Fibroblast of skin of back (primary cell): ENCODE results near the gene WDFY3.
A peak's percentile ranks its signal among the peaks of the same experiment; 100 is the strongest.

ENCODE experiments used
- DNase-seq: peaks from one replicate; pipeline ENCODE4 v3.0.0-alpha.2; 2013

Gene WDFY3

GRCh38 chr4:84912741-84913140, 53.7 kb downstream of the WDFY3 start:
- no peak for DNase-seq

DNA sequence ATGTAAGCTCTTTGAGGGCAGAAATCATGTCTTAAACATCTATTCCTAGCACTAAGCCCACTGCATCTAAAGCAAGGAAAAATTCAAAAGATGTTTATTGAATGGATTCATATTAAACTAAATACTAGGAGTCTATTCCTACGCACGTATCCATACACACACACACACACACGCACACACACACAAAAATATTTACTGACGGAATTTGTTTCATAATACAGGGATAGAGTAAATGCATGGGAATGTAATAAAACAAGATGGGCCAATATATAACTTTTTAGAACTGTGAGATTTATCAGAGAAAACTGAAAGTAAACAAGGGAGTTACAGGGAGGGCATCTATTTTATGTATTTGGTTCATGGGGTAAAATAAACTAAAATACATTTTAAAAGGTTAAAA, 57.6 kb downstream of the WDFY3 start:
- no peak for DNase-seq

GRCh38 chr4:84907145-84907544, 59.3 kb downstream of the WDFY3 start:
- DNase-seq, result no peak

DNA sequence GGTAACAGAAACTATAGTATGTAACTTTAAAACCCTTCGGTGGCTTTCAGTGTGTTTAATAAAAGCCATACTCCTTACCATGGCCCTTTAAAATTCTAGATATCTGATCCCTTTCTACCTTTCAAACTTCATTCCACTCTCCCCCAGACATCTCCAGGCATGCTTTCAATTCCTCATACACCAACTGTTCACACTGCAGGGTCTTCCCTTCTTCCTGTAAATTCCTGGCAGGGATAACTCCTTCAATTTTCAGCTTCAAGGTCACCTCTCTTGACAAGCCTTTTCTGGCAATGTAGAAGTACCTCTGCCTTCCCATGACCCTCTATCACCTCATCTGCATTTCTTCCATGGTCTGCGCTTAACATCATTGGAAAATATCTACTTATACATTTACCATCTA, 60.8 kb downstream of the WDFY3 start:
- DNase-seq, result no peak

- no peak for DNase-seq
Measured at GRCh38 chr4:84901740-84902281, 64.7 kb downstream of the WDFY3 start.

DNA sequence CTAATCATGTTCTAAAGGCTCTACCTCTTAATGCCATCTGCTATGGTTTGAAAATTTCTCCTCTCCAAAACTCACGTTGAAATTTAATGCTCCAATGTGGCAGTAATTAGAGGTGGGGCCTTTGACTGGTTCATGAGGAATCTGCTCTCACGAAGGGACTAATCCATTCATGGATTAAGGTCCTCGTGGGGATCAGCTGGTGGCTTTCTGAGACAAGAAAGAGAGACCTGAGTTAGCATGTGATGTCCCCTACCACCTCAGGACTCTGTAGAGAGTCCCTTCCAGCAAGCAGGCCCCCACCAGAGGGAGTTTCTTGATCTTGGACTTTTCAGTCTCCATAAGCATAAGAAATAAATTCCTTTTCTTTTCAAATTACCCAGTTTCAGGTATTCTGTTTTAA, 65.3 kb downstream of the WDFY3 start:
- no peak for DNase-seq

DNA sequence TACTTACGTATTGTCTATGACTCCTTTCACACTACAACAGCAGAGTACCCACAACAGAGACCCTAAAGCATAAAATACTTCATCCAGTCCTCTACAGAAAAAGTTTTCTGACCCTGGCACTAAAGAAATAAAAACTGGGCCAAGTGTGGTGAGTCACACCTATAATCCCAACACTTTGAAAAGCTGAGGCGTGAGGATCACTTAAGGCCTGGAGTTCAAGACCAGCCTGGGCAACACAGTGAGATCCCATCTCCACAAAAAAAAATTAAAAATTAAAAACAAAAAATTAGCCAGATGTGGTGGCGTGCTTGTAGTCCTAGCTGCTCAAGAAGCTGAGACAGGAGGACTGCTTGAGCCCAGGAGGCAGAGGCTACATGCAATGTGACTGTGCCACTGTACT, 66.9 kb downstream of the WDFY3 start:
- DNase-seq, result no peak

GRCh38 chr4:84897516-84897915, 69.0 kb downstream of the WDFY3 start:
- no peak for DNase-seq

- DNase-seq, result no peak
Measured at GRCh38 chr4:84895283-84895682, 71.2 kb downstream of the WDFY3 start.

DNA sequence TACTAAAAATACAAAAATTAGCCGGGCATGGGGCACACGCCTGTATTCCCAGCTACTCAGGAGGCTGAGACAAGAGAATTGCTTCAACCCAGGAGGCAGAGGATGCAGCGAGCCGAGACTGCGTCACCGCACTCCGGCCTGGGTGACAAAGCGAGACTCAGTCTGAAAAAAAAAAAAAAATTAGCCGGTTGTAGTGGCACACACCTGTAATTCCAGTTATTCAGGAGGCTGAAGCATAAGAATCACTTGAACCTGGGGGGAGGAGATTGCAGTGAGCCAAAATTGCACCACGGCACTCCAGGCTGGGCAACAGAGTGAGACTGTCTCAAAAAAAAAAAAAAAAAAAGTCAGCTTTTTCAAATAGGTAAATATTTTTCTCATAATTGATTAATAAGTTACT, 71.9 kb downstream of the WDFY3 start:
- DNase-seq, result no peak

DNA sequence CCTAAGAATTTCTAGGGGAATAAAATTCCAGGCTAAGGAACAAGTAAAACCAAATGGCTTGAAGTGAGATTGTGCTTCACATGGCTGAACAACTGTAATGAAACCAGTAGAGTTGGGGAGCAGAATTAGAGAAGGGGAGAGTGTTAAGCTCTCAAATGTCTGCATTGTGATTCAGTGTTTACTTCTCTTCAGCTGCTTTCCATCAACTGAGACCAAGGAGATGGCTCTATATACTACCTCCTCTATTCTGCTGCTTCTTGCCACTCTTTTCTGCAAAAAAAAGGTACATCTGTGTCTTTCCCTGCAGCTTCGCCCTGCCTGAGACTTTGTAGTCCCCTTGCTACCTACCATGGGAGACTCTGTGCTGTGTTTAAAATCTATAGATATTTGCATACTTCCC, 73.5 kb downstream of the WDFY3 start:
- DNase-seq, result no peak

DNA sequence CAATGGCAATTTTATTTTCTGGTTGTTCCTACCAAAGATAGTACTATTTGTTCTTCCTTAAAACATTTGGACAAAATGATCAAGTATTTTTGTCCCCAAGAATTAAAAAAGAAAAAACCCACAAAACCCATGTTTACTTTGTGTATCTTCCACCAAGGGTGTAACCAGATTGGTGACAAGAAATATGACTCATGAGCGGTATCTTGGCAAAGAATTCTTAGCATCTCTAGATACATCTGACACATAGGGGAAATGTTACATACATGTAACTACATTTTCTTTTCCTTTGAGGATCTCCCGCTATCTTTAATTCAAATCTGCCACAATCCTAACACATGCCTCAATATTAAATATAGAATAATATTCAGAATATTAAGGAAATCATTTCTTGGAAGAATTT, 78.7 kb downstream of the WDFY3 start:
- peak; percentile 83 for DNase-seq

DNA sequence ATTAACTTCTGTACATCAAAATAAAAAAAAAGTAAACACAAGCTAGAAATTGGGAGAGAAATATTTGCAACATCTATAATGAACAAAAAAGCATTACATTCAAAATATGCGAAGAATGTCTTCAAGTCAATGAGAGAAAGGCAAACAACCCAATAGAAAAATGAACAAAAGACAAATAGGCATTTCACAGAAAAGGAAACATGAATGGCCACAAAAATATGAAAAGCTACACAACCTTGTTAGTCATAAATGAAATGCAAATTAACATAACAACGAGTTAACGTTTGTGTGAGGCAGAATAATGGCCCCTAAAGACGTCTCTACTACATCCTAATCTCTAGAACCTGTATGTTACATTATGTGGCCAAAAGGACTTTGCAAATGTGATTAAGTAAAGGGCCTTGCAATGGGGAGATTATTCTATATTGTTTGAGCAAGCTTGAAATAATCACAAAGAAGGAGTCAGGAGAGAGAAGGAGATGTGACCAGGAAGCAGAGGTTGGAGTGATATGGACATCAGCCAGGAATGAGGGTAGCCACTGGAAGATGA, 86.8 kb downstream of the WDFY3 start:
- DNase-seq, result peak; percentile 76

- peak; percentile 15 for DNase-seq
Measured at GRCh38 chr4:84878546-84878945, 87.9 kb downstream of the WDFY3 start.

DNA sequence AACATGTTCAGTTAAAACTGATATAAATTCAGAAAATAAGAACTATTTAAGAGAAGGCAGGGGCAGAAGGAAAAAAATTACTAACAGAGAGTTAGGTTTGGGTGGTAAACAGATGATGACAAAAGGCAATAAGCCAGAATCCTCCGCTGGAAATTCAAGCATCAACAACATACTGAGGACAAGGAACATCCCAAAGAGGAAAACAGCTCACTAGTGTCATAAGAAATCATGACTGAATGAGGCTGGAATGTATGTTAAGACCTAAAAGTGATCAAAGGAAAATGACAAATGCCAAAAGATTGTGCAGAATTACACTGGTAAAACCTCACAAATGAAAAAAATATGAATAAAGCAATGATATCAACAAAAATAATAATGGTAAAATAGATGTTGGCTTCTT, 88.4 kb downstream of the WDFY3 start:
- DNase-seq, result peak; percentile 93

DNA sequence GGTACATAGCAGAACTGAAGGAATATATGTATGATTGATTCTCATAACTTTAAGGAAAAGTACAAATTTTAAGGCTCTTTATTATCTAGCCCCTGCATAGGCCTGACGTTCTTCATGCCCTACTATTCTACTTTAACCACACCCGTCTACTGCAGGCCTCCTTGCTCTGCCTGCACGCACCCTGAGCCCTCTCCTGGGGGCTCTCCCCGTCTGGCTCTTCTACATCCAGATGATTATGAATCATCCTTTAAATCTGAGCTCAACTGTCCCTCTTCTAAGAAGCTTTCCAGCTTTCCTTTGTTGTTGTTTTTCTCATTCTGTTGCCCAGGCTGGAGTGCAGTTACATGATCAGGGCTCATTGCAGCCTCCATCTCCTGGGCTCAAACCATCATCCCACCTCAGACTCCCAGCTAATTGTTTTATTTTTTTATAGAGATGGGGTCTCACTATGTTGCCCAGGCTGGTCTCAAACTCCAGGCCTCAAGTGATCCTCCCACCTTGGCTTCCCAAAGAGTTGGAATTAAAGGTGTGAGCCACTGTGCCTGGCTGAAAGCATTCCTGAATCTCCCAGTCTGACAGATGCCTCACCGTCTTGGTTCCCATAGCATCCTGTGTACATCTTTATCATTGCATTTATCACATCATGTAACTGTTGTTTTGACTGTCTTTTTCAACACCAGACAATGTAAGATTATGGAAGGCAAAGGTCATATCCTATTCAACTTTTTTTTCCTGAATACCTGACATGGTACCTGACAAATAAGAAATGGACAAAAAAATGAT, 89.2 kb downstream of the WDFY3 start:
- DNase-seq, result peak; percentile 74

- no peak for DNase-seq
Measured at GRCh38 chr4:84875636-84876371, 90.7 kb downstream of the WDFY3 start.

GRCh38 chr4:84874619-84875018, 91.9 kb downstream of the WDFY3 start:
- no peak for DNase-seq

- DNase-seq, result peak; percentile 83
Measured at GRCh38 chr4:84870398-84871163, 95.9 kb downstream of the WDFY3 start.

DNA sequence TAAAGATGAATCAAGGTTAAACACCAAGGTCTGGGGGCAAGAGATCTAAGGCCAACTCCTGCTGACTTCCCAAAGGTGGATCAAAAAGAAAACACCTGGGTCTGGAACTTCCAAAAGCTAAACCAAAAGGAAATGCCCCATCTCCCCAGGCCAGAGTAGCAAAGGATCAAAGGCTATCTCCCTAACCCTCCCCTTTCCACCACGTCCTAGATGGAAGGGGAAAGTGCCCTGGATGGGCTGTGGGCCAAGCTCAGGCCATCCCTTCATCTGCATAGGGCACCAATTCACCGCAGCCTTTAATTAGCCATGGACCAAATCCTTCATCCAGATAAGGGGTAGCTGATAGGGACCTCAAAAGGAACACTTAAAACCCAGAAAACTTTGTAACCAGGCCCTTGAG, 100.2 kb downstream of the WDFY3 start:
- no peak for DNase-seq

DNA sequence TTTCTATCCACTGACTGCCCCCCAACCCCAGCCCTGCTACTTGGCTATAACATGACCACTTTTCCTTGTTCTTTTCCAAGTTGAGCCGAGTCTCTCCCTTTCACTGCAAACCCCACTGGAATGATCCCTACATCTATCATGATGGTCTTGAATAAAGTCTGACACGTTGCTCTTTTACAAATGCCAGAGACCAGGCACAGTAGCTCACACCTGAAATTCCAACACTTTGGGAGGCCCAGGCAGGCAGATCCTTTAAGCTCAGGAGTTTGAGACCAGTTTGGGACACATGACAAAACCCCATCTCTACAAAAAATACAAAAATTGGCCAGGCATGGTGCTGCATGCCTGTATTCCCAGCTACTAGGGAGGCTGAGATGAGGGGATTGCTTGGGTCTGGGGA, 100.9 kb downstream of the WDFY3 start:
- no peak for DNase-seq

- no peak for DNase-seq
Measured at GRCh38 chr4:84862064-84862463, 104.4 kb downstream of the WDFY3 start.

DNA sequence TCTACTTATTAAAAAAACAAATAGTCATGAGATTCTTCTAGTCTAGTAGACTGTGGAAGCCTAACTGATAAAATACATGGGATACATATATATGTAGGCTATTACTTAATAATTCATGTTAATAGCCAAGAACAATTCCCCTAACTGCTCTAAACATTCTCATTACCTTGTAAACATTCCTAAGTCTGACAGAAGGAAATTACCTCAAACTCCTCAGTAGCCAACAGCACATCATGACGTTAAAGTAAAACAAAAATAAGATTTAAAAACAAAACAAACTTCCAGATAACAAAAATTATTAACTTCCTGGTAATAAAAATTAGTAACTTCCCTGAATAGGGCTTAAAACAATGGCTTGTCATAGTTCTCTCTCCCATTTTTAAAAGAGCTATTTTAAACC, 109.2 kb downstream of the WDFY3 start:
- no peak for DNase-seq
